ENCODE data around the gene KCNIP1.
"Not testable (repeated sequence)": the region's sequence is repeated elsewhere in the genome, so short reads cannot be mapped to it uniquely, and the experiment has no call there.

KCNIP1 gene

DNA sequence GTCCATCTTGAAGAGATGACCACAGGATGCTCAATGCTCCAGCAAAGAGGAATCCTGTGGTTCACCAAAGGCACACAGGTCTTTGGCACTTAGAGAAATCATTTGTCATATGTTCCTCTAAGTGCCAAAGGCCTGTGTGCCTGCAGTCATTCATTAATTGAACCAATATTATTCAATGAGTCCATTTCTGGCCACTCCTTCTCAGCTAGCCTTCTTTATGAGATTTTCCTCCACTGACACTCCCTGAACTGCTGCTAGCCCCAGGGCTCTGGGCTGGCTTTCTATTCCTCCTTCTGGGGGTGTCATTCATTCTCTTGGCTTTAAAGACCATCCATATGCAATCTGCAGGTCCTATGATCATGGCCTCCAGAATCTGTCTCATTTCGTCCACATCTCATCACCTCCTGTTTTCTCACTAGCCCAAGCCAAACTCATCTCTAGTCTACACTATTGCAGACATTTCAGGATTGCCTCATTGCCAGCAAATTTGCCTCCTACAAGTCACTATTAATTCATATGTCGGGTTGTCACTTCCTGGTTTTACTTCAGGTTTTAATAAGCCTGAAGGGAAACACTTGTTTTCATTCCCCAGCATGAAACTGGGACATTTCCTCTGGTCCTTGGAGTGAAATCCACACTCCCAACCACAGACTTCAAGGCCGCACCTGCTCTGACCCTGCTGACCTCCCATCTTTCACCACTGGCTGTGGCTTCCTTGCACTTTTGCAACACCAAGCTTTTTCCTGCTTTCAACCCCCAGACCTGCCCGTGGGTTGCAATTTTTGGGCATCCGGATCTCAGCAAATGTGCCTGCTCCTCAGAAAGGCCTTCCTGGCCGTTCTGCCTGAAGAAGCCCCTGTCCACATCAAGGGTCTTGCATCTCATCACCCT, 35.1 kb downstream of the KCNIP1 start:
- DNase-seq = no peak

DNA sequence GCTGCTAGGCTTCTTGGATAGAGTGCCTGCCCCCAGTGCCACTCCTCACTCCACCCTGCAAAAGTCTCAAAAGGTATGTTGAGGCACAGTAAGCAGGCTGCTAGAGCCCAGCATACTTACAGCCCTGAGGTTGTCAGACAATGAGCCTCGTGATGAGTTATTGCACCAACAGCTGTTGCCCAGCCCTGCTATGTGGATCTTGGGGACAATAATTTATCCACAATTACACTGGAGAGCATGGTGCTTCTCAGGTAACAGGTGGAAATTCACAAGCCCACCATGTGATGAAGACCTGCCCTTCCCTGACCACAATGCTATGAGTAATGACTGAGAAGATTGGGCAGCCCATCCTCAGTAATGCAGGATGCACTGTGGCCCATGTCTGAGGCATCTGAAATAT, 36.5 kb downstream of the KCNIP1 start:
- no peak for DNase-seq

DNA sequence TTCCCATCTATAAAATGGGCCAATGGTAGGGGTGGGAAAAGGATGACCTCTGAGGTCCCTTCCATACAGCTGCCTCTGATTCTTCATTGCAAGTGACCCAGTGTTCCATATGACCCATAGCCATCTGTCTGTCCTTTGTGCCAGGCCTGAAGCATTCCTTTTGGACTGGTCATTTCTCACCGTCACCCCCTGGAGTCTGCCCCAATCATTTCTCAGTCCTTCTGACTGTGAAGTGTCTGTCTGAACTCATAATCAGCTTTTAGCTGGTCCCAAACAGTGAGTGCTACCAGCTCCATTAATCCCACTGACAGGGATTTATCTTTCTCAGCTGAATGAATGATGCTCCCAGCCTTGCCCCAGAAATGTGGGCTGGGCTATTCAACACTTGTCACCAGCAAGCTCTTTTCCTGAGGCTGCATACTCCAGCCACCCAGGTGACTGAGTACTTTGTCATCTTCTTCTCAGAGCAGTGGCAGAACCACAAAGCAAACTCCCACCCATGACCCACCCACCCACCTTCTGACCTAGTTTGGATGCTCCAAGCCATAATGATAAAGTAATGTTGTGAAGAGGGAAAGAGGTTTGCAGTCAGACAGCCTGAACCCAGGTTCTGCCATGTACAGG, 37.4 kb downstream of the KCNIP1 start:
- DNase-seq = no peak

DNA sequence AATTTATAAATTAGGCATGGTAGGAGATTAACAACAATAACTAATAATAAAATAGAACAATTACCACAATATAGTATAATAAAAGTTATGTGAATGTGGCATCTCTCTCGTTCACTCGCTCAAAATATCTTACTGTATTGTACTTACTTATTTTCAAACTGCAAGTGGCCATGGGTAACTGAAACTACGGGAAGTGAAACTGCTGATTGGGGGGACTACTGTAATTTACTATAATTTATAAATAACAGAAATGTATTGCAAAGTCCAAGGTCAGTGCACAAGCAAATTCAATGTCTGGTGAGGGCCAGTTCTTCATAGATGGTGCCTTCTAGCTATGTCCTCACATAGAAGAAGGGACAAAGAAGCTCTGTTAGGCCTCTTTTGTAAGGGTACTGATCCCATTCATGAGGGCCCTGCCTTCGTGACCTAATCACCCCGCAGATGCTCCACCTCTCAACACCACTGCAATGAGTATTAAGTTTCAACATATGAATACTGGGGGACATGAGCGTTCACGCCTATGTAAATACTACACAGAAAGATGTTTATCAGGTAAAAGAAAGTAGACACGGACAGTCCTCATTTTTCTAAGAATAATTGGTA, 39.0 kb downstream of the KCNIP1 start:
- DNase-seq = no peak

DNA sequence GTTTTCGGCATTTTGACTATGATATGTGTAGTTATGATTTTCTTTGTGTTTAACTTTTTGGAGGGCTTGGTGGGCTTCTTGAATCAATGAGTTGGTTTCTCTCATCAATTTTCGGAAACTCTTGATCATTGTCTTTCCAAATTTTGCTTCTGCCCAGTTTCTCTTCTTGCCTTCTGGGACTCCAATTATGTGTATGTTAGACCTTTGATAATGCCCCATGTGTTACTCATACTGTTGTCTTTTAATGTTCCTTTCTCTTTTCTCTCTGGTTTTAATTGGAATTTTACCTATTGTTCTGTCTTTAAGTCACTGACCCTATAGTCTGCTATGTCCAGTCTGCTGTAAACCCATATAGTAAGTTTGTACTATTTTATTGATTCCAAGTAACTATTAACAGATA, 41.5 kb downstream of the KCNIP1 start:
- DNase-seq = no peak

DNA sequence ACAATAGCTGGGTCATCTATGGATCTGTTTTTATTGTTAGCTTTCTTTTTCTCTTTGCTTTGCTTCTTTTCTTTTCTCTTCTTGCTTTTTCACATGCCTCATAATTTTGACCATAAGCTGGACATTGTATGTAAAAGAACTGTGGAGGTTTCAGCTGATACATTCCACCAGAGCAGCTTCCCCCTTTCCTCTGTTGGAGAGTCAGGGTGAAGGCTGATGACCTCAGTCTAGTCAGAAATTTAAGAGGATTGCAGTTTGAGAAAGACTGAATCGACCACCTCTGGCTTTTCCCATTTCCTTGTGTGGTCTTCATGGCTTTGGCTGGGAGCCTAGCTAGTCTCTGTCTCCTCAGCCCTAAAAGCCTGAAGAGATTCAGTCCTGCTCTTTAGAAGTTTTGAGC, 42.0 kb downstream of the KCNIP1 start:
- no peak for DNase-seq

DNA sequence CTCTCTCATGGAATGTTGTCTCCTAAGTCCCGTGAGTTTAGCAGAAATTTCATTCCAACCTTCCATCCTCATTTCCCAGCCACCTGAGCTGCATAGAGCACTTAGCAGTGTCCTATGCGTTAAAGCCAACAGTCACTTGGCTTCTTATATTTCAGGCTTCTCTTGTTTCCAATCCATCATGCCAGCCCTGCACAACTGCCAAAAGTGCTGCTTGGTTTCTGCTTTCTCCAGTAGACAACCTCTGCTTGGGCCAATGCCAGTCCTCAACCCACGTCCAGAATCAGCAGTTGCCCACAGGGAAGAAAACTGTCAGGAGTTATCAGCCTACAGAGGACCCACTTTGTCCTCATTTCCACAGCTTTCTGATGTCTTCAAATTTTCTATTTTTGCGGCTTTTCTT, 42.5 kb downstream of the KCNIP1 start:
- no peak for DNase-seq

DNA sequence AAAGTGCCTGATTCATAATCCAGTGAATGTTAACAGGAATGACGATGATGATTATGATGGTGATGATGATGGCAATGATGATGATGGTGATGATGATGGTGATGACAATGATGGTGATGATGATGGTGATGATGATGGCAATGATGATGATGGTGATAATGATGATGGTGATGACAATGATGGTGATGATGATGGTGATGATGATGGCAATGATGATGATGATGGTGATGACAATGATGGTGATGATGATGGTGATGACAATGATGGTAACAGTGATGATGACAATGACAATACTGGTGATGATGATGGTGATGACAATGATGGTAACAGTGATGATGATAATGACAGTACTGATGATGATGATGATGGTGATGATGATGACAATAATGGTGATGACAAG, 46.6 kb downstream of the KCNIP1 start:
- DNase-seq = not testable (repeated sequence)

DNA sequence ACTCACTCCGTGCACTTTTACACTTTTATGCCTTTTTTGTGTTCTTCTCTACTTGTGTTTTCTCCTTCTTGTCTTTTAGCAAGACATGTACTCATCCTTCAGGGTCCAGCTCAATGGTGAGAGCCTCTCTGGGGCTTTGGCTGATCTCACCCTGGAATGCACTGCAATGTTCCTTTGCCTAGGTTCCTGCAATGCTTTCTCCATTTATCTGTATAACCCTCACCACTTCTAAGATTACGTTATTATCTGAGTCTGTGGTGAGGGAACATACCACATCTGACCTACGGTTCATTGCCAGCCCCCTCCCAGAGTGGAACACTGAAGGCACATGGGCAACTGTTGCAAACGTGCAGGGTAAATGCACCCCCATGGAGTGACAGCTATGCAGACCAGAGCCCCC, 47.3 kb downstream of the KCNIP1 start:
- DNase-seq = no peak

DNA sequence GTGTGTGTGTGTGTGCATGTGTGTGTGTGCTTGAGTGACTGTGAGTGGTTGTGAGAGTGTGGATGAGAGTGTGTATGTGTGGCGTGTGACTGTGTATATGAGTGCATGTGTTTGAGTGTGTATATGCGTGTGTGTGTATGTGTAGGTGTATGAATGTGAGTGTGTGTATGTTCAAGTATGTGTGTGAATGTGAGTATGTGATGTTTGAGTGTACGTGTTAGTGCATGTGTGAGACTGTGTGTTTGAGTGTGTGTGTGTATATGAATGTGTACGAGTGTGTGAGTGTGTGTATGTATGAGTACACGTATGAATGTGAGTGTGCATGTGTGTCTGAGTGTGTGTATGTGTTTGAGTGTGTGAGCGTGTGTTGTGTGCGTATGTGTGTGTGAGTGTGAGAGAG, 47.8 kb downstream of the KCNIP1 start:
- no peak for DNase-seq

DNA sequence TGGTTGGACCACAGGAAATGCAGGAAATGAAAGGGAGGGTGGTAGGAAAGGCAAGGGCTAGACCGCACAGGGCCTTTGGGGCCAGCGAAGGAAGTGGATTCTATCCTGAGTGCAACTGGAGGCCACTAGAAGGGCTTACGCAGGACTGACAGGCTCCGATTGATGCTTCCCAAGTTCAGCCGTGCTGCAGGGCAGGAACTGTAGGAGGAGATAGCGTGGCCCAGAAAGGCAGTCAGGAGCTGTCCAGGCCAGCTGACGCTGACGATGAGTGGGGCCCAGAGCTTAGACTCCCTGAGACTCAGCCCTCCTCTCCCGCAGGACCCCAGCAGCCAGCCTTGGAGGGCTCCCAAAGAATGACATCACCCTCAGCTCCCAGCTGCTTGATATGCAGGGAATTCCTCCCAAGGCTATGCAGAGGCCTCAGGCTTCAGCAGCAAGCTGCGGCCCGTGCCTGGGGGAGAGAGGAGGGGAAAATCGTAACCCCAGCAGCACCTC, 48.8 kb downstream of the KCNIP1 start:
- DNase-seq = no peak

DNA sequence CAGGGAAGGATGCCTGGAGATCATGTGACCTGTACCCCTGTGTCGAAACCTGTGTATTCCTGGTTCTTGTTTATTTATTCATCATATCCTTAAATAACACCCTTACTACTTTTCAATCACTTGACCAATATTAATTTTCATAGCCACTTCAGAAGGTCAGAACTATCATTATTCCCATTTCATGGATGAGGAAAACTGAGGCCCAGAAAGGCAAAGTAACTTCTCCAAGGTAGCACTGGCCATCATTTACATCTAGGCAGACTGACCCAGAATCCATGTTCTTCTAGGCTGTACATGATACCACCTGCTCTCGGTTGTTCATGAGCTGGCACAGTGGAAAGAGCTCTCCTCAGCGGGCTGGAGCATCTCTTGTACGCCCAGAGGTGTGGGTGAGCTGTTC, 49.4 kb downstream of the KCNIP1 start:
- DNase-seq = no peak

DNA sequence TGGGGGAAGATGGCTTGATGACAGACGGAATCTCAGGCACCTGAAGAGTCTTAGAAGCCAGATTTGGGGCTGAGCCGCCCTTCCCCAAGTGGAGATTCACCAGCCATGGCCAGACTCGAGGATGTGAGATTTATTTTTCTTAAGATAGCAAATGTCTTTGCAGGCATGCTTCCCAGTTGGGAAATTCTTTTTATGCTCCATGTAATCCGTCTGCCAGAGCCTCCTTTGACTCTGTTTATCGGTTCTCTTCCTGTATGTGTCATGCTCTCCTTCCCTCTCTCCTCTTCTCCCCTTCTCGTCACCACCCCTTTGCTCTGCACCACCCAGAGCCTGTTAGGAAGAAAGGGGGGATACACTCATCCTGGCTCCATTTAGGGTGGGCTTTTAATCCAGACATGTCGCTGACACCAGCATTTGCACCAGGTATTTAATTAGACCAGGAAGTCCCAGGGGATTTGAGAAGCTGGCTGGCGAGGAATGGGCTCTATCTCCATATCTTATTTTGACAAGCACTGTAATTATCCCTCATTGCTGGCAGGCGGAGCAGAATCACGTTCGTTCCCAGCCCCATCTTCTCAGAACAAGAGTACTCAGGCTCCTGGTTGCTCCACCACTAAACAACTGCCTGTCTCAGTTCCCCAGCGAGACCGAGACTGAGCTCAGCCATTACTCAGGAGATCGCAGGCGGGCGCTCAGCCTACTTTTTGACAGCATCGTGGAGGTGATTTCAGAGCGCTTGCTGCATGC, 50.9 kb downstream of the KCNIP1 start:
- peak; percentile 4 for DNase-seq

DNA sequence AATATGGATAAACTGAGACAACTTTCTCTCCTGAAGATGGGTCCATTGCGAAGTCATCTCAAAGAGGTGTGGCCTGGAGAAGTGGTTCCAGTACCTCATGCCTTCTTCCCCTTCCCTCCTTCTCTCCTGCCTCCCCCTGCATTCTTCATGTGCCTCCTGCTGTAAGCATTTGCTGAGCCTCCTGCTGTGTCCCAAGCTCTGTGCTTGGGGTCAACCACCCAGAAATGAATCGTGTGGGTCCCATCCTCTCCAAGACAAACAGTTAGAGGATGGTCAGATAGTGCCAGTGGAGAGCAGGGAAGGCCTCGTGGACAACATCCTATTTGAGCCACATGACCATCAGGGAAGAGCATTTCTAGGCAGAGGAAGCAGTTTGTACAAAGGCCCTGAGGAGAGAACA, 53.5 kb downstream of the KCNIP1 start:
- DNase-seq = no peak

DNA sequence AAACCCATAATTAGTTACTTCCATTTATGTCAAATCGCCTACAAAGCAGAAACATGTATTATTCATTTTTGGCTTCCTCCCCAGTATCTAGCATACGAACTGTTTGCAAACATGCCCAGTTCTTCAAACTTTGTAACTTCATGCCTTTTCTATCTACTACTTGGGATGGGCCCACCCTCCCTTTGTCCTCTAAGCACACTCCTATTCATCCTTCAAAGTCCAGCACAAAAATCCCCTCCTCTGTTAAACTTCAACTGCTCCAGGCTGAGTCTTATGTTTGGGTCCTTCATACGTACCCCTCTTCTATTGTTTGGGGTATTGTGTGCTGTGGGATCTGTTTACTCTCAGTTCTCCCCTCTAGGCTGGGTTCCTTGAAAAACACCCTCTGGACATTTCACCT, 55.5 kb downstream of the KCNIP1 start:
- DNase-seq = no peak

DNA sequence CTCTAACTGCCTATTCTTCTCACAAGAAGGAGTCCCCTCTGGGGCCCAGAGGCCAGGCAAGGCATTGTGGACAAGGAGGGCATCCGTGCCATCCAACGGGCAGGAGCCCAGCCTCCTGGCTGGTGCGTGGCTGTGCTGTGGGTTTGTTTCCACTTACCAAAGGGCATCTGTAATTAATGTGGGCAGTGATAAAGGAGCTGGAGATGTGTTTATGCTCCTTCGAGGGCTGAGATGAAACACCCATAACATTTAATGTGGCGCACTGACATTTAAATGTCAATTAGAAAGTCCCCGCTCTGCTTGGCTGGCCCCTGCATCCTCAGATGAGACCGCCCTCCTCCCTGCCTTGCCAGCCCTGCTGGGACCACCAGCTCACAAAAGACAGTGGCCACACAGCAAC, 57.1 kb downstream of the KCNIP1 start:
- no peak for DNase-seq

DNA sequence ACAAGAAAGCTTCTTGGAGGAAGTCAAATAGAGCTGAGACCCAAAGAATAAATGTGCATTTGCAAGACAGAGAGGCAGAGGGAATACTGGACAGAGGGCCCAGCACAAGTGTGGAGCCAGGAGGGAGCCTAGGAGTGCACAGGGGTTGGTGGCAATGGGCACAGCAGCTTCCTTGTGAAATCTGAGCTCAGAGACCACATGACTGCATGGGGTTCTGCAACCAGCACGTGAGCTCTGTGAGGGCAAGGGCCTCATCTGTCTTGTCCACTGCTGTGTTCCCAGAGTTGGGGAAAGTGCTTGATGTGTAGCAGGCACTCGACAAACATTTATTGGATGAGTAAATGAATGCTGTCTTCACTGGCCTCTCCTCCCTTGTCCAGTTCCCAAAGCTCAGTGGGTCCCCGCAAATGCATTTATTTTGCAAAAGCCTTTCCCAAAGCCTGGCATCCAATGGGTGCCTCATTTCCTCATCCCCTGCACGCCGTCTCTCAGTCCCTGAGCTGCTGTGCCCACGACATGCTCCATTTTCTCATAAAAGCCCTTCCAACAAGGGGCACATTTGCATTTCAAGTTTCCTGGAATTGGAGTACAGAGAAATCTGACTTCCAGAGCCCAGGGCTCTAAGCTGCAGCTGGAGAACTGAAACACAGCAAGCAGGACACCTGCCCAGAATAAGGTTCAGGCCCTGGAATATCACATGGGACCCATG, 58.5 kb downstream of the KCNIP1 start:
- no peak for DNase-seq

DNA sequence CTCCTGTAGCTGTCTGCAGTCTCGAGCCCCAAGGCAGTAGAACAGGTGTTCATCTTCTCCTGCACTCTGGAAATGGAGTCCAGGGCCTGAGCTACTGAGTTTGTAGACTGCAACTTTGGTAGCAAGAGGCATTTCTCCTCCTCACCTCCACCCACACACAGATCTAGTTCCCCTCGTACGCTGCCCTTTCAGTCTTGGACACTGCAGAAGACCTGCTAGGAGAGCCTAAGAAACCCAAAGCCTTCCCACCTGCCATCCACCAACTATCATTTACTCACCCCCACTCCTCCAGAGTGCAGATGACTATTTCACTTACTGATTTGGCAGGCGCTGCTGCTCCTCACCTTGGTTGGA, 59.0 kb downstream of the KCNIP1 start:
- DNase-seq = no peak

DNA sequence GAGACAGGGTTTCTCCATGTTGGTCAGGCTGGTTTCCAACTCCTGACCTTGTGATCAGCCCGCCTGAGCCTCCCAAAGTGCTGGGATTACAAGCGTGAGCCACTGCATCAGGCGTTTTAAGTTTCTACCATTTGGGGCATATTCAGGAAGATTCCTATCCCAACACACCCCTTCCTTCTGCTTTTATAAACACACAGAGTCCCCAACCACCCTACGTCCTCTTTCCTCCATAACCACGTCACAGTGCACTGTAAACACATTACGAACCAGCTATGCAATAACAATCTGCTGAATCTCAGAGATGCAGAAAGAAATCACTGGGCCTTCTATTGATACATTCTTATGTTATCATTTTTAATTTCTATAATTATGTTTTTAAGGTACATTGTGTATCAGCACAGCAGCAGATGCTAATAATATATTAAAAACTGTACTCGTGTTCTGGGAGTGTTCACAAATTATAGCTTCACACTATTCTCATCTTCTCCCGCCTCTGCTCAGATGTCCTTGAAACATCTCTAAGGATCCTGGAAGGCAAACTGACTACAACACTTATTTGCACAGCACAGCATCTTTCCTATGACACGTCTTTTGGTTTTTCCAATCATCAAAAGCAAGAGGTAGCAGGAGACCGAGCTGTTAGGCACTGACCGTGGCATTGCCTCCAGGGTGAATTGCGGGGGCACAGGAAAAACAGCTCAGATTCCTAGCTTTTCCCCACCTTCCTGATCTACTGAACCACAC, 60.2 kb downstream of the KCNIP1 start:
- DNase-seq = no peak

DNA sequence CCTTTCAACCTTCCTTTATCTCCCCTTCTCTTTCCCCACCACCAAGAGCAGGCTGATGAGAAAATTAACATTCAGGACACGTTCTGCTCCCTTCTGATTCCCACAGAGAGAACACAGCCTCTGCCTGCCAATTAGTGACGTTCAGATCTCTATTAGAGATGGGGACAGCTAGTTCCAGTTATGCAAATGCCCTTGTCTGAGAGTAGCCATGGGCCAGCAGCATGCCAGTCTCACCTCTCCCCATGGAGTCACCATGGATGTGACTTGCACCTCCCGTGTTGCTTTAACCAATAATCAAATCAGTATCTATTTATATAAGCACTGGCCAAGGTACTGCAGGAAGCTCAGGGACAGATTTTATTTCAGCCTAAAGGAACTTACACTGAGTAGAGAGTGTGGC, 61.3 kb downstream of the KCNIP1 start:
- no peak for DNase-seq

DNA sequence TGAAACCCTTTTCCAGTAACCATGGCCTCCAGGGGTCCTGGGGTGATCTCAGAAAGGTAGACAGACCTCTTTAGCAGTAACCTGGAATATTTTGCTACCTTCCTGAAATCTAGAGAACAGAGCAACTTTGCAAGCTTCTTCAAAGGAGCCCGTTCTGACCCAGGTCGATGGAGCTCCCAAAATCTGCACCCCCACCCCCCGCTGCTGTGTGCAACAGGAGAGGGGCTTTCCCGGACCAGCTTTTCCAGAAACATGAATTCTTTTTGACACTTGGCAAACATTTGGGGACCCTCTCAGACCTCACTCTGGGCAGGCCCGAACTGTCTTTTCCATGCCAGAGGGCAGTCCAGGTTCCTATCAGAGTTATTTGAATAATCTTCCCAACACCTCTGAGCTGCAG, 65.3 kb downstream of the KCNIP1 start:
- DNase-seq = no peak

DNA sequence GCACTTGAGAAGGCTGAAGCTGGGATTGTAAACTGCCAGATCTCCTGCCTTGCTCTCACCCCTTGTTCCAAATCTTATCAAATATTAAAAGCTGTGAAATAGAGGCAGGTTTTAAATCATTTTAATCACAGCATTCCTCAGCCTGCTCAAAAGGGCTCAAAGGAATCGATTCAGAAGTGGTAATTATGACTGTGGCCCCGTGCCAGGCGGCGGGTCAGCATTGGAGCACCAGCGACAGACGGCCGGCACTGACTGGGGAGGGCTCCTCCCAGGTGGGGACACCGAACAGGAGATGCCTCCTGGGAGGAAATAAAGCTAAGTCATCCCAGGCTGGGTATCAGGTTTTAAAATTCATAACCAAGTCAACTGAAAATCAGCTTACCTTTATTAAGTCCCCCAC, 66.7 kb downstream of the KCNIP1 start:
- DNase-seq = no peak

All from NCI-H1436 treated with DMSO at 0.1 percent for 48 hours (cell line).